Upper lobe of right lung (tissue), 1 donor: ENCODE results near the gene MRPS23. TPM values are rescaled to one million over a fixed set of nuclear protein-coding genes. Genes with fewer than 3 reads are reported as not detected.
"Not testable (repeated sequence)": the region's sequence is repeated elsewhere in the genome, so short reads cannot be mapped to it uniquely, and the experiment has no call there.

Experiments
- ATAC-seq: fragments of 200-7000 bp; cut with Tn5 transposase; one replicate; pipeline ENCODE4 v1.9.1; 2020; ENCODE audit warnings: mild to moderate bottlenecking, moderate library complexity
- DNase-seq: peaks from one replicate; pipeline ENCODE4 v3.0.0-alpha.2; 2020
- H3K27ac ChIP-seq: fragments of 200-600 bp; one replicate; pipeline ENCODE4 v1.8.0; 2022
- H3K27me3 ChIP-seq: fragments of 200-600 bp; one replicate; pipeline ENCODE4 v1.8.0; 2022; ENCODE audit warnings: mild to moderate bottlenecking
- H3K36me3 ChIP-seq: fragments of 200-600 bp; one replicate; pipeline ENCODE4 v1.8.0; 2022
- H3K4me1 ChIP-seq: fragments of 200-600 bp; one replicate; pipeline ENCODE4 v1.8.0; 2022
- H3K4me3 ChIP-seq: fragments of 200-600 bp; one replicate; pipeline ENCODE4 v1.8.0; 2022; ENCODE audit warnings: mild to moderate bottlenecking
- H3K9me3 ChIP-seq: fragments of 200-600 bp; one replicate; pipeline ENCODE4 v1.8.0; 2022
- CTCF ChIP-seq: fragments of 200-600 bp; IDR thresholded peaks from one replicate; pipeline ENCODE4 v1.8.0; 2022; ENCODE audit warnings: antibody characterized with exemption
- intact Hi-C: fragments of 100-400 bp; cut with DNase I; formaldehyde crosslinking; loops from one replicate; pipeline ENCODE4 v1.11.0; 2022
- total RNA-seq: library from RNA; stranded (reverse); fragmentation: NEBNext Ultra II Directional; extraction: Animal tissue kit (Norgen Biotek cat#: 25700); gene quantifications from one replicate; pipeline ENCODE4 v1.2.1, GENCODE V29; 2021
- donor health status: DM: no; HTN: yes; CAD: no; lungs with severe emphysema.

MRPS23 gene
- total RNA-seq, 1 donor from 2014 or later = 36.0 TPM

- intact Hi-C loops = loop anchor here (5.0 kb wide), 1 partner anchor 142 kb away; no protein-coding TSS in a partner anchor
- Histone ChIP-seq H3K27me3 (no peaks in the 10 kb centered on the region), H3K36me3 (no peaks in the 10 kb centered on the region), H3K4me1 (peaks cover 33% of the 10 kb centered on the region), H3K27ac (no peak overlapping the region), H3K4me3 (no peak overlapping the region), H3K9me3 (no peaks in the 10 kb centered on the region)
- DNase-seq (no peak), ATAC-seq (peak; percentile 13)
- TF ChIP-seq CTCF = no peak
Observed at GRCh38 chr17:57855391-57856035, 5.7 kb upstream of the MRPS23 start.

- Histone ChIP-seq H3K27ac (no peak overlapping the region), H3K4me1 (peaks cover 39% of the 10 kb centered on the region), H3K27me3 (no peaks in the 10 kb centered on the region), H3K9me3 (no peaks in the 10 kb centered on the region), H3K36me3 (no peaks in the 10 kb centered on the region), H3K4me3 (no peak overlapping the region)
- intact Hi-C loops = no loop called here
- no peak for TF ChIP-seq CTCF
- ATAC-seq = no peak
- DNase-seq = peak; percentile 73
Observed at GRCh38 chr17:57853695-57854094, 3.9 kb upstream of the MRPS23 start.

DNA sequence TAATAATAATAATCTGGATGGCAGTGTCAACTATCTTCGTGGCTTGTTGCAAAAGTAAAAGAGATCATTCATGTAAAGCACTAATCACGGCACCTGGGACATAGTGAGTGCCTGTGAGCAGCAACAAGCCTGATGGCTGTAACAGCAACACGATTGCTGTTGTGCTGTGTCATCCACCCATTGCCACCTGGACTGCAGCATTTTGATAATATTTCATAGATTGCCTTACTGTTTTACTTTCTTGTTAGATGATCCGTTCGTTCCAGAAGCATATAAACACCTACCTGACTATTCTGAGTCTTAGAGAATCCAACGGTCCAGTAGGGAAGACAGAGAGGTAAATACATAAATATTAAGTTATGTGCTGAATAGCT is 3.1 kb upstream of the MRPS23 start:
- no peak overlapping the region for H3K27ac ChIP-seq
- peaks cover 44% of the 10 kb centered on the region for H3K4me1 ChIP-seq
- no peaks in the 10 kb centered on the region for H3K27me3 ChIP-seq
- no peak for DNase-seq
- ATAC-seq = no peak
- intact Hi-C loops = no loop called here
- H3K4me3 ChIP-seq = no peak overlapping the region
- no peak for TF ChIP-seq CTCF
- H3K9me3 ChIP-seq = no peaks in the 10 kb centered on the region
- H3K36me3 ChIP-seq = no peaks in the 10 kb centered on the region

GRCh38 chr17:57852092-57852954 is 2.5 kb upstream of the MRPS23 start:
- ATAC-seq = no peak
- H3K9me3 ChIP-seq = no peaks in the 10 kb centered on the region
- DNase-seq = no peak
- H3K4me1 ChIP-seq = peaks cover 44% of the 10 kb centered on the region
- TF ChIP-seq CTCF = no peak
- no peaks in the 10 kb centered on the region for H3K27me3 ChIP-seq
- intact Hi-C loops = no loop called here
- H3K4me3 ChIP-seq = no peak overlapping the region
- peak overlapping the region; percentile 72 for H3K27ac ChIP-seq
- H3K36me3 ChIP-seq = no peaks in the 10 kb centered on the region

DNA sequence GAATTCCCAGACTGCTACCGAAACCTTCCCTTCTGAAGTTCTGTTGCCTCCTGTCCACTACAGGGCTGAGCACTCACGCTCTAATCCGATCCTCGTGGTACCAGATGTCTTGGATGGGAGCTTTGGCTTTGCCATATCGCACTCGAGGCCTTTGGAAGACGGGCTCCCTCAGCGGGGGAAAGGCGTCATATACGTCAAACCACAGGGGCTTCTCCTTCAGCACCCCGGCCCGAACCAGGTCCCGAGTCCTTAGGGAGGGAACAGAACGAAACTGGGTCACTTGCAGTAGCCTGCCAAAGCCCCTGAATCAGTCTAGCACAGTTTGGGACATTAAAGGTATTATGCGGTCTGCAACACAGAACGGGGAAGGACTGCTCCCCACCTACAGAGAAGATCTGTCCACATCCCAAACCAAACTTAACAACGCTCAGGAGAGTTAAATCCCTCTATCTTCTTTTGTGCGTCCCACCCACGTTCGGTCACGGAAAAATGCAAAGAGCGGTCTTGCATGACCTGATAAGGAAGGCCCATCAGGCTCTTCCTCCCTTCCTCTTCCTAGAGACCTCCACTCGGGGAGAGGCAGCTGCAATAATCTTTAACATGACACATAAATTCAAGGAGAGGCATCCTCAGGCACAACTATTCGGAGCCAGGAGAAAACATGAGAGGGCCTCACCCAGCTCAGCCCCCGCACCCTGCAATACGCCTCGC is 526 bp downstream of the MRPS23 start:
- Histone ChIP-seq H3K4me1 (peaks cover 33% of the 10 kb centered on the region), H3K27ac (peak overlapping the region; percentile 94), H3K4me3 (peak overlapping the region; percentile 100), H3K27me3 (no peaks in the 10 kb centered on the region), H3K36me3 (peaks cover 13% of the 10 kb centered on the region), H3K9me3 (no peaks in the 10 kb centered on the region)
- no peak for TF ChIP-seq CTCF
- DNase-seq (no peak), ATAC-seq (no peak)
- intact Hi-C loops = no loop called here

- intact Hi-C loops, H3K4me3 ChIP-seq, H3K27ac ChIP-seq, H3K9me3 ChIP-seq, ATAC-seq, H3K27me3 ChIP-seq, DNase-seq: not testable (repeated sequence)
- H3K4me1 ChIP-seq = peaks cover 18% of the 10 kb centered on the region
- peaks cover 13% of the 10 kb centered on the region for H3K36me3 ChIP-seq
Observed at GRCh38 chr17:57846056-57846945, 3.5 kb downstream of the MRPS23 start.
